ENCODE measurements around the gene BARX2.

Gene BARX2

DNA sequence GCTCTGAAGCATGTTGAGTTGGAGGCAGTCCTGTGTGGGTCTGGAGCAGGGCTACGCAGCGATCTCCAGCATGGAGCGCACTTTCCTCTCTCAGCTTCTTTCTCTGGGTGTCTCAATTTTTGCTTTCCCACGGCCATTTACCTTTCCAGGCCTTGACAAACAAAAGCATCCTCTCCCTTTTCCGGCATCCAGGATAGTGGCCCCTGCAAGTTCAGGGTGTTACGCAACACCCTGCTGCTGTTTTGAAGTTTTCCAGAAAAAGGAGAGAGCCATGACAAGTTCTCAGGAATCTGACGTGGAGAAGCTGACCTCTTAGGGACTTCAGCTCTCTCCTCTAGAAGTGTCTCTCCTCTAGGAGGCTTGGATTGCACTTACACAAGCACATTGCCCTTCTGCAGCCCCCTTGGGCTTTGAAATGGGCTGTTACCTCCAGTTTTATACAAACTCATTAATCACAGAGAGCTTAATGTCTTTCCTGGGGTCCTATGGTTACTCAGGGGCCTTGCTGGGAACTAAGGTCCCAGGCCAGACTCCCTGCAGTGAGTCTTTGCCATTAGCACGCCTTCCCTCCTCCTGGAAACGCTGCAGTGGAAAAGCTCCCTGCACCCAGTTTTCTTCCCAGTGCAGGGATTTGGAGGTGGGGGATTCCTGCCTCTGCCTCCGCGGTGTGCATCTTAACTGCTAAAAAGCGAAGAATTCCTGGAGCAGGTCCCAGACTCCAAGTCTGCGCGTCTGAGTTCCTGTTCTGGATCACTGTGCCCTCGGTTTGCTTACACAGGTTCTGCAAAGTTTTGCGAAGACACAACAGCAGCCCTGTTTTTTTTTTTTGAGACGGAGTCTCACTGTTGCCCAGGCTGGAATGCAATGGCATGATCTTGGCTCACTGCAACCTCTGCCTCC lies 80.4 kb downstream of the BARX2 start:
- in situ Hi-C loops (cut with HindIII; ENCODE audit: low pct_ligation_motif_present, low pct_unique_long_range_greater_than_20kb, low sequenced_read_pairs): no loop called here
- DNase-seq: no peak

DNA sequence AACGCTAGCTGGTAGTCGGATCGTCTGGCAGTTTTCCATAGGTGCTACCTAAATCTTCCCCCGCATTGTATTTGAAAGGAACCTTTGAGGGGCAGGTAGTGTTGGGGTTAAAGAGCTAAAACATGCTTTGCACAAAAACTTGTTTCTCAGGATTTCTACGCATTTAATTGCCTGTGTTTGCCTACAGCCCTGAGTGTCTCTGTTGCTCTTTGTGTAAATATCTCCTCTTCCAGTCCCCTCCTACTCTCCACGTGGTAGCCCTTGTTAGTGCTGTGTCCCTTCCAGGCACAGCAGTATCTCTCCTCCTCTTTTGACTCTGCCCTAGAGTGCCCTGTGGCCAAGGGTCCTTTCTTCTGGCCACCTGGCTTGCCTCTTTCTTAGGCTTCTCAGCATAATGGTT lies 81.7 kb downstream of the BARX2 start:
- in situ Hi-C loops (cut with HindIII; ENCODE audit: low pct_ligation_motif_present, low pct_unique_long_range_greater_than_20kb, low sequenced_read_pairs): no loop called here
- DNase-seq: no peak

DNA sequence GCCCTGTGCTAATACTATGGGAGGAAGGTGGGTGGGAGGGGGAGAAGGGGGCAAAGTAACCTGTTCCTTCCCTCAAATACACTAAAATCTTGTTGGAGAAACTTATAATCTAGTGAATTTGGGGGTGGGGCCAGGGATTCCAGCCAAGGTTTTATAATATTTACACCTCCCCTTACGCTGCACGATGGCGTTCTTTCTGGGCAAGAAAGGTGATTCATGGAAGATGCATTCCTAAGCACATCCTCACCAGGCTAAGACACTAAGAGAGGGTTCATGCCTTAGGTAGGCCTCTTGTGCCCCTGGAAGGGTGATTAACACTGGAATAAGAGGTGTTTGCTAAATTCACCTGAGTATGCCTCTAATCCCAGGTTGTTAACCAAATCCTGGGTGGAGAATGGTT lies 82.6 kb downstream of the BARX2 start:
- in situ Hi-C loops (cut with HindIII; ENCODE audit: low pct_ligation_motif_present, low pct_unique_long_range_greater_than_20kb, low sequenced_read_pairs): no loop called here
- no peak for DNase-seq

DNA sequence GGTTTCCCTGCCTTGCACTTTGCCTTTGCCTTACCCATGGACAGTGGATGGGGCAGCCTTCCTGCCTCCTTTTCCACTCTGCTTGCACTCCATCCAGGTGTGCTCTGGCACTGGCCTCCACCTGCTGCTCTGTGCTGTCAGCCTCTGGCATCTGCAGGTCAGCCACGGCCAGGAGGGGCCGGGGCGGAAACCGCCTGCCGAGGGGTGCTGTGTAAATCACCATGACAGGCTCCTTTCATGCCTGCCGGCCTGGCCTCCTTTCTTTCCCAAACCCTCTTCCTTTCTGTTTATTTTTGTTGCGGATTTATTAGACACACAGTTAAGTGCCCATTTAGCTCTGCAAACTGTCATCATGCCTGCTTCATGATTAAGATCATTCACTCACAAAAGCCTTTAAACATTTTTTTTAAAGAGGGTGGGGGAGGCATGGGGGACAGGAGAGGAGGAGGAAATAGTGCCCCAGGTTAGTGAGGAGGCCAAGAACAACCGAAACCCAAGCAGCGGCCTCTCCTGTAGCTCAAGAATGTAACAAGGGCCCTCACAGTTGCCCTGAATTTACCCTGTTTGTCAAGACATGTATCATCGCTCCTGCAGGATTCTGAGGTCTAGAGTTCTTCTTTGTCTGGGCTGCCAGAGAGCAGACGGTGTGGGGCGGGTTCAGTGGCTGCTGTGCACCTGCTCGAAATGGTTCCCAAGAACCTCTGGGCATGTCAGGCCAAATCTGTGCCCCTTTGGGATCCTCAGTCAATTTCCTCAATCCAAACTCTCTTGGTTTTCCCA lies 83.3 kb downstream of the BARX2 start:
- in situ Hi-C loops (cut with HindIII; ENCODE audit: low pct_ligation_motif_present, low pct_unique_long_range_greater_than_20kb, low sequenced_read_pairs): no loop called here
- no peak for DNase-seq

DNA sequence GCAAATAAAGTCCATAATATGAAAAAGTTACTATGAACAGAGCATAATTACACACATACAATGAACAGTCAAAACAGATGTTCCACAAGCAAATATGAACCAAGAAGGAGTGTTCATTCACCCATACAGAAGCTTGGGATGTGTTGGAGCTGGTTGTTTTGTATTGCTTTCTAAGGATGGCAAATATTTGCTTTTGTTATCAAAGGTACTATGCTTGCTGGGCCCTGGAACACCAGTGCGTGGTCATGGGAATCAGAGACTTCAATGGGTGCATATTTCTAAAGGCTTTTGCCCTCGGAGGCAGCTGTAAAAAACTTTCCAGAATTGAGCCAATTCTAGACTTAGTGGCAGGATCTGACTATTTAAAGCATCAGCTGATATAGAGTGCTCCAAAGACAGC lies 85.1 kb downstream of the BARX2 start:
- in situ Hi-C loops (cut with HindIII; ENCODE audit: low pct_ligation_motif_present, low pct_unique_long_range_greater_than_20kb, low sequenced_read_pairs): no loop called here
- DNase-seq: no peak

DNA sequence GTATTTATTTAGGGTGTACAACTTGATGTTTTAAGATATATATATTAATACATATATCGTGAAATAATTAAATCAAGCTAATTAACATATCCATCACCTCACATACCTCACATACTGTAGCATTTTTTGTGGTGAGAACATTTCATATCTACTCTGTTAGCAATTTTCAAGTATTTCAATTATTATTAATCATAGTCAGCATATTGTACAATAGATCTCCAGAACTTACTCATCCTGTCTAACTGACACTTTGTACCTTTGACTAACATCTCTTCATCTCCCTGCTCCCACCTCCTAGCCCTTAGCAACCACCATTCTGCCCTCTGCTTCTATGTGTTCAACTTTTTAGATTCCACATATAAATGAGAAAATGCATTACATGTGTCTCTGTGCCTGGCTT lies 108.4 kb downstream of the BARX2 start:
- in situ Hi-C loops (cut with HindIII; ENCODE audit: low pct_ligation_motif_present, low pct_unique_long_range_greater_than_20kb, low sequenced_read_pairs): no loop called here
- no peak for DNase-seq

DNA sequence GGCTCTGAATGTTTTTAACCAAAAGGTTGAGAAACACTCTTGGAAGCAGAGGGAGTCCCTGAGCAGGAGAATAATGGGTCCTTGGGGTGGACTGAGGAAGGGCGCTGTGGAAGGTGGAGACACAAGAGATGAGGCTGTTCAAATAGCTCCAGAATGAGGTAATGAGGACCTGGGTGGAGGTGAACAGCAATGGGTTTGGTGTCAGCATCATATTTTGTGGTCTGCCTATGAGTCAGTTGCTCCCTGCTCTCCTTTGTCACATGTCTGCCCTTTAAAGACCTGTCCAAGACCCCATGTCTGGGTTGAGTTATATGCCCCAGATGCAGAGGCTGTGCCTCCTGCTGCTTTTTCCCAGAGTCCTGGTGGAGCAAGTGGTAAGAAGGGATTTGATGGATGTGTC lies 113.6 kb downstream of the BARX2 start:
- DNase-seq: no peak
- in situ Hi-C loops (cut with HindIII; ENCODE audit: low pct_ligation_motif_present, low pct_unique_long_range_greater_than_20kb, low sequenced_read_pairs): no loop called here

DNA sequence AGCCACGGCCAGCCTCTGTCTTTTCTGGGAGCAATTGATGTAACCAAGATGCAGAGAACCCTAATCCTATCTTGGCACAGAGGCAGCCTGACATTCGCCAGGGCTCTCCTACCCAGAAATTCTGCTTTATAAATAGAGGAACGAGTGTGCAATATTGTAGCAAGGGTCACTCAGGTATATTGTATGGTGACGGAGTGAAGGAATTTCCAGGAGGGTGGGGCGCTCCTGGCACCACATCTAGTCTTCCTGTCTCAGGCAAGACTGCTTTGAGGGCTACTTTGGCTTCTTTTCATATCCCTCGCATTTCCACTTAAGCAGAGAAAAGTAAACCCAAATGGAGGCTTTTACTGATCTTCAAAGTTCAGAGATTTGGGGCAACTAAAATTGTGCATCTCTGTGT lies 114.4 kb downstream of the BARX2 start:
- DNase-seq: no peak
- in situ Hi-C loops (cut with HindIII; ENCODE audit: low pct_ligation_motif_present, low pct_unique_long_range_greater_than_20kb, low sequenced_read_pairs): no loop called here

DNA sequence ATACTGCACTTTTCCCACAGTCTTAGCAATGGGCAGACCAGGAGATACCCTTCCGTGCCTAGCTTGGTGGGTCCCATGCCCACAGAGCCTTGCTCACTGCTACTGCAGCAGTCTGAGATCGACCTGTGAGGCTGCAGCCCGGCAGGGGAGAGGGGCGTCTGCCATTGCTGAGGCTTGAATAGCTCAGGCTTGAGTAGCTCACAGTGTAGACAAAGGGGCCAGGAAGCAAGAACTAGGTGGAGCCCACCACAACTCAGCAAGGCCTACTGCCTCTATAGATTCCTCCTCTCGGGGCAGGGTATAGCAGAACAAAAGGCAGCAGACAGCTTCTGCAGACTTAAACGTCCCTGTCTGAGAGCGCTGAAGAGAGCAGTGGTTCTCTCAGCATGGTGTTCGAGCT lies 118.1 kb downstream of the BARX2 start:
- no peak for DNase-seq
- in situ Hi-C loops (cut with HindIII; ENCODE audit: low pct_ligation_motif_present, low pct_unique_long_range_greater_than_20kb, low sequenced_read_pairs): no loop called here

Measured in ACHN (cell line).